Esophagus (tissue), 2 donors: ENCODE results near the gene RYR1. TPM values are rescaled to one million over a fixed set of nuclear protein-coding genes. Genes with fewer than 3 reads are reported as not detected.

ENCODE experiments used
- H3K27ac ChIP-seq, 2 donors: one replicate each; pipeline ENCODE4 v1.5.1; 2013; ENCODE audit warnings: low read depth in 2 of 2, mild to moderate bottlenecking in 2 of 2, inconsistent platforms in 1 of 2, low read length in 1 of 2, moderate library complexity in 1 of 2
- H3K27me3 ChIP-seq, 2 donors: one replicate each; pipeline ENCODE4 v1.6.1; 2013; ENCODE audit warnings: low read length in 2 of 2, control low read depth in 1 of 2, mild to moderate bottlenecking in 1 of 2; ENCODE audit not compliant: insufficient read depth in 2 of 2, control insufficient read depth in 1 of 2
- H3K36me3 ChIP-seq, 2 donors: one replicate each; pipeline ENCODE4 v1.6.1; 2013; ENCODE audit warnings: low read length in 1 of 2; ENCODE audit not compliant: control insufficient read depth in 2 of 2, insufficient read depth in 2 of 2
- H3K4me1 ChIP-seq, 2 donors: one replicate each; pipeline ENCODE4 v1.6.1; 2013; ENCODE audit warnings: low read length in 1 of 2; ENCODE audit not compliant: control insufficient read depth in 2 of 2, insufficient read depth in 2 of 2
- H3K4me3 ChIP-seq, 2 donors: one replicate each; pipeline ENCODE4 v1.5.1; 2013; ENCODE audit warnings: low read length in 2 of 2, mild to moderate bottlenecking in 2 of 2, low read depth in 1 of 2, moderate library complexity in 1 of 2
- H3K9me3 ChIP-seq, 2 donors: one replicate each; pipeline ENCODE4 v1.6.1; 2013; ENCODE audit warnings: mild to moderate bottlenecking in 2 of 2, low read depth in 1 of 2, low read length in 1 of 2, moderate library complexity in 1 of 2; ENCODE audit not compliant: control insufficient read depth in 2 of 2, insufficient read depth in 1 of 2
- WGBS, 2 donors: extraction: QIAGEN DNeasy Blood & Tissue Kit; methylation state at CpG; one replicate each; pipeline ENCODE4 v1.1.7; 2013; 5-methylcytosine and 5-hydroxymethylcytosine counted together
- polyA plus RNA-seq, 2 donors: library from polyadenylated mRNA; stranded (reverse); fragments of 200-250 nt; gene quantifications; one replicate each; pipeline ENCODE4 v1.2.3, GENCODE V29; 2013
- donor health status: healthy with polysubstance abuse.
- donor health status: Bipolar disorder and iron deficiency.

RYR1 gene
- polyA plus RNA-seq, 2 donors, result 8.0 to 8.7 TPM

DNA sequence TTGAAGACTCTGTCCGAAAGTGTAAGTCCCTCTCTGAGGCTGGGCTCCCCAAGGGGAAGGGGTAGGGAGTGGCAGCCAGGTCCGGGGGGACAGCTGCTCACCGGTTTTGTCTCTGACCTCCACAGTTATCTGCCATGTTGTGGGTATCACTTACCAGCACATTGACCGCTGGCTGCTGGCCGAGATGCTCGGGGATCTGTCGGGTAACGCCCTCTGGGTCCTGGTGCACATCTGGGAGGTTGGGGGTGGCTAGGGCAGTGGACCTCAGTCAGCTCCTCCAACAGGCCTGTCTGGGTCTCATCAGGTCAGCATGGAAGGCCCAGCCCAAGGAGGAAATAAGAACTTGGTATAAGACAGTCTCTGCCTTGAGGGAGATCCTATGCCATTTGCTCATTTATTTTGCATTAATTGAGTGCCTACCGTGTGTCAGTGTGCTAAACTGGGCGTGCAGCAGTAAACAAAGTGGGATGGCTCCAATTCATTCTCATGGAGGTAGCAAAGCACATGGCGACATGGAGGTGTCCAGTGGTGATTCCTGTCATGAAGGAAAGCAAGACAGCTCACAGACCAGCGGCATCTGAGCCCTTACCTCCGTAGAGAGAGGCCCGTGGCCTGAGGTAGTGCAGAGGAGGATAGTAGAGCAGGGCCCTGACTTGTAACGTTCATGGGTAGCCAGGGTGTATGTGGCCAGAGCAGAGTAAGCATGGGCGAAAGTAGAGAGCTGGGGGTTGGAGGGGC is 199.2 kb downstream of the RYR1 start:
- Histone ChIP-seq H3K27me3 (no peaks in the 10 kb centered on the region), H3K27ac (peak overlapping the region in 1 of 2 donors; percentile 62), H3K4me1 (peaks cover 3 to 20% of the 10 kb centered on the region in 2 donors), H3K4me3 (no peak overlapping the region), H3K9me3 (no peaks in the 10 kb centered on the region), H3K36me3 (peaks cover 4 to 31% of the 10 kb centered on the region in 2 donors)
- WGBS, 2 donors, result 90 to 91% methylated on average over 16 of the region's 16 CpGs

DNA sequence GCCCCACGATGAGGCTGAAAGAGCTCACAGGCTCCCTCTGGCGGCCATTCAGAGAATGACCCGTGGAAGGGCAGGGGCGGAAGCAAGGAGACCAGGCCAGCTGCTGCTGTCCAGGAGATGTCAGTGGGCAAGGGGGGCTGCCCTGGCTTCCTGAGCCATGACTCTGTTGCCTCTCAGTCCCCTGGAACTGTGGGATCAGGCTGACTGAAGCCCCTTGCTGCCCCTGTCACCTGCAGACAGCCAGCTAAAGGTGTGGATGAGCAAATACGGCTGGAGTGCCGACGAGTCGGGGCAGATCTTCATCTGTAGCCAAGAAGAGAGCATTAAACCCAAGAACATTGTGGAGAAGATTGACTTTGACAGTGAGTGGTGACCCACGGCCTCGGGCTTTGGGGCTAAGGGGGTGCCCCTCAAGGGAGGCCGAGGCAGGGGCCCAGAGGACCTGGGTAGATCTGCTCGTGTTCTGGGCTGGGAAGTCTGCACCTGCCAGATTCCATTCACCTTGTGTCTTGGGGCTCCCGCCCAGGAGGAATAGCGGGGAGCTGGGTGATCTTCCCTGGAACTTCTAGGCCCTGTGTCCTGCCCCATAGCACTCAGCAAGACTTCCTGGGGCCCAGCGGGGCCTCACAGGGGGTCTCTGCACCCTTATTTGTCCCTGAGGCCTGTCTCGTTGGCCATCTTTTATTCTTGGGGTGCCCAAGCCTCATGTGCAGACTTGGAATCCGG is 201.4 kb downstream of the RYR1 start:
- Histone ChIP-seq H3K4me1 (peaks cover 3 to 22% of the 10 kb centered on the region in 2 donors), H3K27me3 (no peaks in the 10 kb centered on the region), H3K4me3 (no peak overlapping the region), H3K9me3 (no peaks in the 10 kb centered on the region), H3K27ac (peak overlapping the region; percentile 23 to 65), H3K36me3 (peaks cover 4 to 16% of the 10 kb centered on the region in 2 donors)
- 46 to 54% methylated on average over 17 of the region's 17 CpGs for WGBS, 2 donors

DNA sequence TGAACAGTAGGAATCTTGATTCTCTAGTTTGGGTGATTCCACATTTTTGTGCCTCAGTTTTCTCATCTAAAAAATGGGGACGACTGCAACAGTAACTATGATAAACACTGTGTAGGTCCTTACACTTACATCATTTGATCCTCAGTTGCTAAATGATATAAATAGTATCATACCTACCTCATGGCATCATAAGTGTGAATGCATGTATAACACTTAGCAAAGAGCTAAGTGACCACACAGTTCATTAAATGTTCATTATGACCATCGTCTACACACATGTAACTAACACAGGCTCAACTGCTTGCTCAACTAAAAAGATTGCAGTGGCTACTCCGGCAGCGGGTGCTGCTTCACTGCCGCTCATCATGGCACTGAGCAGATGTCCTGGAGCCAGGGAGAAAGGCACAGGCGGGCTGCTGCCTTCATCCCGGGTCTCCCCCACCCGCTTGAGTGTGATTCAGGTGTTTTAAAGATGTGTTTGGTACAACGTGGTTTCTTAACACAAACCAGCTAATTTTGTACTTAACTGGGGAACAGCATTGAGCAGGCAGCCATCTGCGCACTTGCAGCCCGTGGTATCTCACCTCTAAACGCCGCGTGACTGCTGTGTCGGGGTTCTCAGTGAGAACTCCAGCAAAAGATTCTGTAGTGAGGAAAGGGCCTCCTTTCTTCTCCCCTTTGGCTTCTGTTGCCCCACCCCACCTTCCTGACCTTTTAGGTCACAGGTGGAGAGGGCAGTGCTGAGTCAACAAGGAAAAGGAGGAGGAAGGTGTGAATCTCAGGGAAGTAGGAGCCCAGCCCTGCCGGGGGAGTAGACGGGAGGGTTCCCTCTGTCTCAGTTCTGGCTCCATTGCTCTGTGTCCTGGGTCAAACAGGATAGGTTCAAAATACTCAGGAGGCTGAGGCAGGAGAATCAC is 202.2 kb downstream of the RYR1 start:
- H3K27me3 ChIP-seq, result no peaks in the 10 kb centered on the region
- no peaks in the 10 kb centered on the region for H3K9me3 ChIP-seq
- H3K36me3 ChIP-seq, result peaks cover 4 to 16% of the 10 kb centered on the region in 2 donors
- H3K4me1 ChIP-seq, result peaks cover 3 to 24% of the 10 kb centered on the region in 2 donors
- 77 to 85% methylated on average over 17 of the region's 17 CpGs for WGBS, 2 donors
- H3K4me3 ChIP-seq, result no peak overlapping the region
- H3K27ac ChIP-seq, result peak overlapping the region; percentile 72 to 90

Other genes starting within 250 kb of the RYR1 start
- gene DPF1, start 209.5 kb upstream of the RYR1 start, polyA plus RNA-seq, result under 1 TPM; 0.06 to 0.08 TPM
- 10 to 100 TPM; 31.2 to 77.0 TPM for gene PPP1R14A, start 177.3 kb upstream of the RYR1 start, polyA plus RNA-seq
- 100 to 1,000 TPM; 230 to 334 TPM for gene SPINT2, start 169.1 kb upstream of the RYR1 start, polyA plus RNA-seq
- gene C19orf33, start 129.4 kb upstream of the RYR1 start, polyA plus RNA-seq, result 1,000 to 10,000 TPM in 1 of 2 donors, 100 to 1,000 TPM in 1; 826 to 1,919 TPM
- 10 to 100 TPM; 26.0 to 40.3 TPM for gene YIF1B, start 117.7 kb upstream of the RYR1 start, polyA plus RNA-seq
- gene KCNK6, start 113.8 kb upstream of the RYR1 start, polyA plus RNA-seq, result 10 to 100 TPM; 19.5 to 30.2 TPM
- gene CATSPERG, start 97.9 kb upstream of the RYR1 start, polyA plus RNA-seq, result 1 to 10 TPM; 1.4 to 5.0 TPM
- gene PSMD8, start 59.1 kb upstream of the RYR1 start, polyA plus RNA-seq, result 100 to 1,000 TPM in 1 of 2 donors, 10 to 100 TPM in 1; 46.7 to 162 TPM
- gene GGN, start 45.7 kb upstream of the RYR1 start, polyA plus RNA-seq, result under 1 TPM; 0.12 to 0.29 TPM
- gene SPRED3, start 45.0 kb upstream of the RYR1 start, polyA plus RNA-seq, result under 1 TPM; 0.24 to 0.37 TPM
- 10 to 100 TPM; 23.8 to 25.0 TPM for gene FAM98C, start 30.6 kb upstream of the RYR1 start, polyA plus RNA-seq
- gene RASGRP4, start 7.5 kb upstream of the RYR1 start, polyA plus RNA-seq, result under 1 TPM; 0.24 to 0.35 TPM
- 1 to 10 TPM; 3.3 to 7.3 TPM for gene MAP4K1, start 184.3 kb downstream of the RYR1 start, polyA plus RNA-seq
- gene EIF3K, start 185.5 kb downstream of the RYR1 start, polyA plus RNA-seq, result 100 to 1,000 TPM; 248 to 396 TPM
- gene ACTN4, start 214.0 kb downstream of the RYR1 start, polyA plus RNA-seq, result 100 to 1,000 TPM; 261 to 376 TPM